ENCODE data around the gene APPBP2.
"Not testable (repeated sequence)": the region's sequence is repeated elsewhere in the genome, so short reads cannot be mapped to it uniquely, and the experiment has no call there.

DNA sequence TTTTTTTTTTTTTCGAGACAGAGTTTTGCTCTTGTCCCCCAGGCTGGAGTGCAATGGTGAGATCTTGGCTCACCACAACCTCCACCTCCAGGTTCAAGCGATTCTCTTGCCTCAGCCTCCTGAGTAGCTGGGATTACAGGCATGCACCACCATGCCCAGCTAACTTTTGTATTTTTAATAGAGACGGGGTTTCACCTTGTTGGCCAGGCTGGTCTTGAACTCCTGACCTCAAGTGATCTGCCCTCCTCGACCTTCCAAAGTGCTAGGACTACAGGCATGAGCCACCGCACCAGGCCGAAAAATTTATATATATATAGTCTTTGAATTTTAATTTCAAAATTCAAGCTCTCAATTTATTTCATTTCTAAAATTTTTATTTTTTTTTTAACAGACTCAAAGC is 97.6 kb downstream of the APPBP2 start:
- TF ChIP-seq, protein P1, sequence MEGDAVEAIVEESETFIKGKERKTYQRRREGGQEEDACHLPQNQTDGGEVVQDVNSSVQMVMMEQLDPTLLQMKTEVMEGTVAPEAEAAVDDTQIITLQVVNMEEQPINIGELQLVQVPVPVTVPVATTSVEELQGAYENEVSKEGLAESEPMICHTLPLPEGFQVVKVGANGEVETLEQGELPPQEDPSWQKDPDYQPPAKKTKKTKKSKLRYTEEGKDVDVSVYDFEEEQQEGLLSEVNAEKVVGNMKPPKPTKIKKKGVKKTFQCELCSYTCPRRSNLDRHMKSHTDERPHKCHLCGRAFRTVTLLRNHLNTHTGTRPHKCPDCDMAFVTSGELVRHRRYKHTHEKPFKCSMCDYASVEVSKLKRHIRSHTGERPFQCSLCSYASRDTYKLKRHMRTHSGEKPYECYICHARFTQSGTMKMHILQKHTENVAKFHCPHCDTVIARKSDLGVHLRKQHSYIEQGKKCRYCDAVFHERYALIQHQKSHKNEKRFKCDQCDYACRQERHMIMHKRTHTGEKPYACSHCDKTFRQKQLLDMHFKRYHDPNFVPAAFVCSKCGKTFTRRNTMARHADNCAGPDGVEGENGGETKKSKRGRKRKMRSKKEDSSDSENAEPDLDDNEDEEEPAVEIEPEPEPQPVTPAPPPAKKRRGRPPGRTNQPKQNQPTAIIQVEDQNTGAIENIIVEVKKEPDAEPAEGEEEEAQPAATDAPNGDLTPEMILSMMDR (IDR thresholded peaks at IDR 0.05; ENCODE audit: low read depth, low read length) = not testable (repeated sequence)
- TF ChIP-seq EZH2phosphoT487 (IDR thresholded peaks at IDR 0.05; ENCODE audit: low read depth) = not testable (repeated sequence)
